Peyer's patch (tissue), 4 donors: Measurements from ENCODE around the gene DNAJB1. TPM values are rescaled to one million over a fixed set of nuclear protein-coding genes. Genes with fewer than 3 reads are reported as not detected.

Source experiments
- DNase-seq, 3 donors: peaks; one replicate each; pipeline ENCODE4 v3.0.0-alpha.2; 2017 to 2019
- H3K27ac ChIP-seq, 4 donors: fragments of 200-600 bp; sonication (generic); one replicate each; pipeline ENCODE4 v1.5.1; 2016 to 2019
- H3K27me3 ChIP-seq, 2 donors: fragments of 200-600 bp; sonication (generic); one replicate each; pipeline ENCODE4 v1.5.1; 2019
- H3K36me3 ChIP-seq, 3 donors: fragments of 200-600 bp; sonication (generic); one replicate each; pipeline ENCODE4 v1.5.1; 2016 to 2019
- H3K4me1 ChIP-seq, 4 donors: fragments of 200-600 bp; sonication (generic); one replicate each; pipeline ENCODE4 v1.5.1; 2016 to 2019
- H3K4me3 ChIP-seq, 4 donors: fragments of 200-600 bp; sonication (generic); 1 replicate in 3 of 4; 2 replicates in 1 of 4; pipeline ENCODE4 v1.5.1; 2016 to 2019; ENCODE audit warnings: mild to moderate bottlenecking in 1 of 4
- H3K9me3 ChIP-seq, 4 donors: fragments of 200-600 bp; sonication (generic); one replicate each; pipeline ENCODE4 v1.5.1; 2016 to 2019; ENCODE audit warnings: mild to moderate bottlenecking in 1 of 4
- POLR2A ChIP-seq, 2 donors: fragments of 450-650 bp; IDR thresholded peaks; one replicate each; pipeline ENCODE4 v1.5.1; 2017; ENCODE audit warnings: antibody characterized with exemption in 2 of 2, mild to moderate bottlenecking in 2 of 2, moderate library complexity in 2 of 2
- small RNA-seq, 2 donors: library from RNA; depleted of rRNA; stranded (forward); fragments of <200 nt; gene quantifications; one replicate each; pipeline ENCODE3, GENCODE V24; 2016
- total RNA-seq, 4 donors: library from RNA; depleted of rRNA; stranded (reverse); fragments of >200 nt; gene quantifications; one replicate each; pipeline ENCODE4 v1.1.0, GENCODE V29; 2016
- TF ChIP-seq, protein P1 (sequence below), 6 experiments: fragments of 450-650 bp in 4 of 6; fragments of 200-600 bp in 2 of 6; sonication (generic) in 1 of 6; IDR thresholded peaks; one replicate each; pipeline ENCODE4 v1.5.1; 2017 to 2019; ENCODE audit warnings: antibody characterized with exemption in 6 of 6, mild to moderate bottlenecking in 3 of 6, moderate library complexity in 1 of 6

The DNAJB1 gene
- total RNA-seq, 4 donors from 2014 or later = 34.5 to 60.2 (median 54.1) TPM

DNA sequence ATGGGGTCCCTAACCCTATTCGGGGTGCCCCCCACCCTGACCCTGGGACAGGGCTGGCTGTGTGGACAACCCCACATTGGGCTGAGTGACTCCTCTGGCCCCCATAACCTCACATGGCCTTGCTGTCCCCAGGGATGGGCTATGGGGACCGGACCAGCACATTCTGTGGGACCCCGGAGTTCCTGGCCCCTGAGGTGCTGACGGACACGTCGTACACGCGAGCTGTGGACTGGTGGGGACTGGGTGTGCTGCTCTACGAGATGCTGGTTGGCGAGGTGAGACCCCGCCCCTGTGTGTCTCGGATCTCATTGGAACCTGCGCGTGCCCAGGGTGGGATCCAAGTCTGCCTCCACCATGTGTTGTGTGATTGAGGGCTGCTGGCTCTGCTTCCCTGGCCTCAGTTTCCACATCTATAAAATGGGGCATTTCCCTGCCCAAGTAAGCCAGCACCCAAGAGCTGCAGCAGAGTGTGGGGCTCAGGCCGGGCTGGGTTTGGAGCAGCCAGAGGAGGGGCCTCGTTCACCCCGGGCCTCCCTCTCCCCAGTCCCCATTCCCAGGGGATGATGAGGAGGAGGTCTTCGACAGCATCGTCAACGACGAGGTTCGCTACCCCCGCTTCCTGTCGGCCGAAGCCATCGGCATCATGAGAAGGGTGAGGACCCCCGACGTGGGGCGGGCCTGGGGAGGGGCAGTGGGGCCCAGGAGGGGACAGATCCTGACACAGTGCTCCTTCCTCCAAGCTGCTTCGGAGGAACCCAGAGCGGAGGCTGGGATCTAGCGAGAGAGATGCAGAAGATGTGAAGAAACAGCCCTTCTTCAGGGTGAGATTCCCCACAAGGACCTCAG is 47.9 kb downstream of the DNAJB1 start:
- no peak for DNase-seq
- TF ChIP-seq POLR2A (IDR thresholded peaks at IDR 0.05) = no peak
- TF ChIP-seq, protein P1, sequence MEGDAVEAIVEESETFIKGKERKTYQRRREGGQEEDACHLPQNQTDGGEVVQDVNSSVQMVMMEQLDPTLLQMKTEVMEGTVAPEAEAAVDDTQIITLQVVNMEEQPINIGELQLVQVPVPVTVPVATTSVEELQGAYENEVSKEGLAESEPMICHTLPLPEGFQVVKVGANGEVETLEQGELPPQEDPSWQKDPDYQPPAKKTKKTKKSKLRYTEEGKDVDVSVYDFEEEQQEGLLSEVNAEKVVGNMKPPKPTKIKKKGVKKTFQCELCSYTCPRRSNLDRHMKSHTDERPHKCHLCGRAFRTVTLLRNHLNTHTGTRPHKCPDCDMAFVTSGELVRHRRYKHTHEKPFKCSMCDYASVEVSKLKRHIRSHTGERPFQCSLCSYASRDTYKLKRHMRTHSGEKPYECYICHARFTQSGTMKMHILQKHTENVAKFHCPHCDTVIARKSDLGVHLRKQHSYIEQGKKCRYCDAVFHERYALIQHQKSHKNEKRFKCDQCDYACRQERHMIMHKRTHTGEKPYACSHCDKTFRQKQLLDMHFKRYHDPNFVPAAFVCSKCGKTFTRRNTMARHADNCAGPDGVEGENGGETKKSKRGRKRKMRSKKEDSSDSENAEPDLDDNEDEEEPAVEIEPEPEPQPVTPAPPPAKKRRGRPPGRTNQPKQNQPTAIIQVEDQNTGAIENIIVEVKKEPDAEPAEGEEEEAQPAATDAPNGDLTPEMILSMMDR (IDR thresholded peaks at IDR 0.05) = no peak
- Histone ChIP-seq H3K36me3 (peaks cover 0 to 45% (median 0%) of the 10 kb centered on the region in 3 donors), H3K9me3 (no peaks in the 10 kb centered on the region), H3K27ac (no peak overlapping the region), H3K4me3 (no peak overlapping the region), H3K27me3 (peaks cover 0 to 3% of the 10 kb centered on the region in 2 donors), H3K4me1 (peaks cover 0 to 32% (median 16%) of the 10 kb centered on the region in 4 donors)

DNA sequence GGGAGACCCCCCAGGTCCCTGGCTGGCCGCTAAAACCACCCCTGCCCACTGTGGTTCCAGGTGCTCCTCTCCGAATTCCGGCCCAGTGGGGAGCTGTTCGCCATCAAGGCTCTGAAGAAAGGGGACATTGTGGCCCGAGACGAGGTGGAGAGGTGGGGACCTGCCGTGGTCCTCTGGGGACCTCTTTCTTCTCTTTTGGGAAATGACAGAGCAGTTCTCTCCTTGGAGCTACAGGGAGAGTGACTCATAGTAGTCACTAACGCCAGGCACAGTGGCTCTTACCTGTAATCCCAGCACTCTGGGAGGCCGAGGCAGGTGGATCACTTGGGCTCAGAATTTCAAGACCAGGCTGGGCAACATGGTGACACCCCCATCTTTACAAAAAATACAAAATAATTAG is 50.4 kb downstream of the DNAJB1 start:
- Histone ChIP-seq H3K27me3 (no peaks in the 10 kb centered on the region), H3K27ac (no peak overlapping the region), H3K4me1 (peaks cover 0 to 11% (median 7%) of the 10 kb centered on the region in 4 donors), H3K9me3 (no peaks in the 10 kb centered on the region), H3K4me3 (no peak overlapping the region), H3K36me3 (peaks cover 0 to 59% (median 0%) of the 10 kb centered on the region in 3 donors)
- TF ChIP-seq, protein P1 (IDR thresholded peaks at IDR 0.05) = no peak
- no peak for TF ChIP-seq POLR2A (IDR thresholded peaks at IDR 0.05)
- no peak for DNase-seq

DNA sequence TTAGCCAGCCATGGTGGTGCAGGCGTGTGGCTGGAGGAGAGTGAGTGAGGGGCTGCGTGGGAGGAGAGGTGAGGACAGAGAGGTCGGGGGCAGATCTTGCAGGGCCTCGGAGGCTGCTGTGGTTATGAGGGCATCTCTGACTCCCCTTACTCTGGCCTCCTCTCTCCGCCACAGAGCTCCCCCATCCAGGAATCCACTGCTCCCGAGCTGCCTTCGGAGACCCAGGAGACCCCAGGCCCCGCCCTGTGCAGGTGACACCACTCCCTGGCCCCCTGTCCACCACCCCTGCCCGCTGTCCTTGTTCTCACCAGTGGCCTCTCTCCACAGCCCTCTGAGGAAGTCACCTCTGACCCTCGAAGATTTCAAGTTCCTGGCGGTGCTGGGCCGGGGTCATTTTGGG is 50.8 kb downstream of the DNAJB1 start:
- Histone ChIP-seq H3K27me3 (no peaks in the 10 kb centered on the region), H3K9me3 (no peaks in the 10 kb centered on the region), H3K36me3 (peaks cover 0 to 61% (median 0%) of the 10 kb centered on the region in 3 donors), H3K27ac (no peak overlapping the region), H3K4me1 (peaks cover 0 to 6% (median 4%) of the 10 kb centered on the region in 4 donors), H3K4me3 (no peak overlapping the region)
- TF ChIP-seq, protein P1 (IDR thresholded peaks at IDR 0.05) = no peak
- TF ChIP-seq POLR2A (IDR thresholded peaks at IDR 0.05) = no peak
- DNase-seq = no peak

Small RNAs within 50 kb of the gene (small RNA-seq; reads per million reads assigned to genes)
- 0 reads per million in 2 donors for gene SNRPGP15

Other genes starting within 250 kb of the DNAJB1 start
- gene ADGRE5, start 137.0 kb downstream of the DNAJB1 start, total RNA-seq = 100 to 1,000 TPM in 2 of 4 donors, 10 to 100 TPM in 2; 70.6 to 159 (median 110) TPM
- 100 to 1,000 TPM in 3 of 4 donors, 10 to 100 TPM in 1; 52.5 to 283 (median 115) TPM for gene DDX39A, start 99.1 kb downstream of the DNAJB1 start, total RNA-seq
- gene PKN1, start 85.1 kb downstream of the DNAJB1 start, total RNA-seq = 100 to 1,000 TPM in 1 of 4 donors, 10 to 100 TPM in 3; 13.1 to 140 (median 28.2) TPM
- not detected for gene PTGER1, start 43.0 kb downstream of the DNAJB1 start, total RNA-seq
- 10 to 100 TPM; 45.8 to 68.5 (median 65.2) TPM for gene GIPC1, start 22.3 kb downstream of the DNAJB1 start, total RNA-seq
- gene TECR, start 11.2 kb upstream of the DNAJB1 start, total RNA-seq = 100 to 1,000 TPM in 1 of 4 donors, 10 to 100 TPM in 3; 24.8 to 103 (median 78.7) TPM
- 100 to 1,000 TPM; 275 to 432 (median 358) TPM for gene NDUFB7, start 53.7 kb upstream of the DNAJB1 start, total RNA-seq
- 10 to 100 TPM in 1 of 4 donors, 1 to 10 TPM in 1, not detected in 2; 1.3 to 12.4 TPM for gene CLEC17A, start 64.7 kb upstream of the DNAJB1 start, total RNA-seq
- gene ADGRE3, start 156.4 kb upstream of the DNAJB1 start, total RNA-seq = not detected
- gene ZNF333, start 171.7 kb upstream of the DNAJB1 start, total RNA-seq = 10 to 100 TPM in 3 of 4 donors, 1 to 10 TPM in 1; 7.5 to 27.8 (median 17.1) TPM